RCC 7860 (cell line): ENCODE results near the gene RBM5.
"Not testable (repeated sequence)": the region's sequence is repeated elsewhere in the genome, so short reads cannot be mapped to it uniquely, and the experiment has no call there.

Experiments used
- DNase-seq: peaks from one replicate; pipeline ENCODE4 v3.0.0-alpha.2; 2015; ENCODE audit warnings: low spot score
- FAIRE-seq: peaks from 2 replicates; lab custom pipeline; 2012; peaks lifted over from hg19 to GRCh38; lab: Jason Lieb, UNC

Gene RBM5

GRCh38 chr3:50088725-50089608 lies at the start of gene RBM5:
Gene RBM5 (plus strand): TSS chr3:50088919. CDS start chr3:50090435, 1,516 bp downstream.
- FAIRE-seq (peak; percentile 72), DNase-seq (peak; percentile 81)

GRCh38 chr3:50044976-50045375 lies 43.7 kb upstream of the RBM5 start:
- no peak for FAIRE-seq
- no peak for DNase-seq

GRCh38 chr3:50047426-50047825 lies 41.3 kb upstream of the RBM5 start:
- no peak for DNase-seq
- no peak for FAIRE-seq

- no peak for FAIRE-seq
- DNase-seq: no peak
Observed at GRCh38 chr3:50050361-50050760, 38.4 kb upstream of the RBM5 start.

GRCh38 chr3:50057756-50058155 lies 31.0 kb upstream of the RBM5 start:
- DNase-seq (no peak), FAIRE-seq (no peak)

GRCh38 chr3:50068134-50068533 lies 20.6 kb upstream of the RBM5 start:
- peak; percentile 10 for DNase-seq
- no peak for FAIRE-seq

- FAIRE-seq (no peak), DNase-seq (no peak)
Observed at GRCh38 chr3:50078091-50078490, 10.6 kb upstream of the RBM5 start.

- FAIRE-seq: no peak
- DNase-seq: no peak
Observed at GRCh38 chr3:50078622-50079021, 10.1 kb upstream of the RBM5 start.

GRCh38 chr3:50084951-50085350 lies 3.8 kb upstream of the RBM5 start:
- not testable (repeated sequence) for DNase-seq, FAIRE-seq

- FAIRE-seq: no peak
- no peak for DNase-seq
Observed at GRCh38 chr3:50089609-50089945, 858 bp downstream of the RBM5 start.

GRCh38 chr3:50090984-50091383 lies 2.3 kb downstream of the RBM5 start:
- no peak for FAIRE-seq

GRCh38 chr3:50095352-50095998 lies 6.8 kb downstream of the RBM5 start:
- DNase-seq: no peak
- FAIRE-seq: no peak

More at GRCh38 chr3:50090984-50091383, 2.3 kb downstream of the RBM5 start:
- no peak for DNase-seq

GRCh38 chr3:50100386-50100785 lies 11.7 kb downstream of the RBM5 start:
- FAIRE-seq (no peak), DNase-seq (no peak)

GRCh38 chr3:50100956-50101845 lies 12.5 kb downstream of the RBM5 start:
- no peak for FAIRE-seq
- no peak for DNase-seq

GRCh38 chr3:50102558-50102957 lies 13.8 kb downstream of the RBM5 start:
- no peak for DNase-seq
- FAIRE-seq: no peak

GRCh38 chr3:50111757-50112156 lies 23.0 kb downstream of the RBM5 start:
- DNase-seq (no peak), FAIRE-seq (no peak)

GRCh38 chr3:50112462-50112861 lies 23.7 kb downstream of the RBM5 start:
- FAIRE-seq: no peak
- DNase-seq: no peak

- DNase-seq: no peak
- no peak for FAIRE-seq
Observed at GRCh38 chr3:50117120-50117519, 28.4 kb downstream of the RBM5 start.

- DNase-seq (no peak), FAIRE-seq (no peak)
Observed at GRCh38 chr3:50118237-50118636, 29.5 kb downstream of the RBM5 start.

GRCh38 chr3:50119786-50120185 lies 31.1 kb downstream of the RBM5 start:
- DNase-seq (no peak), FAIRE-seq (no peak)

- FAIRE-seq (no peak), DNase-seq (no peak)
Observed at GRCh38 chr3:50120364-50121071, 31.8 kb downstream of the RBM5 start.
